GM23338 (cell line): ENCODE measurements around the gene BATF3.

ENCODE experiments used
- EZH2 ChIP-seq: fragments of 200-600 bp; sonication (generic); IDR thresholded peaks from one replicate; pipeline ENCODE4 v1.8.0; 2017; ENCODE audit warnings: antibody characterized with exemption, mild to moderate bottlenecking, low read depth; ENCODE audit not compliant: unreplicated experiment
- EZH2phosphoT487 ChIP-seq: fragments of 200-600 bp; sonication (generic); IDR thresholded peaks from one replicate; pipeline ENCODE4 v1.8.1; 2018; ENCODE audit warnings: antibody characterized with exemption; ENCODE audit not compliant: unreplicated experiment
- NANOG ChIP-seq: IDR thresholded peaks from 2 replicates; pipeline ENCODE4 v1.6.1; 2016; ENCODE audit warnings: antibody characterized with exemption, borderline replicate concordance
- POLR2AphosphoS5 ChIP-seq: IDR thresholded peaks from 2 replicates; pipeline ENCODE4 v1.6.1; 2016; ENCODE audit warnings: antibody characterized with exemption, low read depth
- ZNF331 ChIP-seq: fragments of 250-450 bp; sonication (Bioruptor Pico); IDR thresholded peaks from 2 replicates; pipeline ENCODE4 v1.5.0; 2020; ENCODE audit warnings: low read depth, mild to moderate bottlenecking, moderate library complexity
- TF ChIP-seq, protein P1 (sequence below), 2 experiments: fragments of 200-600 bp in 1 of 2; sonication (generic) in 1 of 2; conservative IDR thresholded peaks; 2 replicates each; pipeline versions ENCODE4 v1.5.1 to v1.6.1; 2016 to 2017; ENCODE audit warnings: antibody characterized with exemption in 2 of 2, low read depth in 2 of 2, mild to moderate bottlenecking in 2 of 2, moderate library complexity in 1 of 2
- TF ChIP-seq, protein P2 (sequence below): IDR thresholded peaks from 2 replicates; pipeline ENCODE4 v1.6.1; 2016; ENCODE audit warnings: antibody characterized with exemption
- TF ChIP-seq, protein P3 (sequence below): IDR thresholded peaks from one replicate; pipeline ENCODE4 v1.6.1; 2018; ENCODE audit warnings: antibody characterized with exemption; ENCODE audit not compliant: unreplicated experiment

GRCh38 chr1:212728606-212729005, 29.0 kb upstream of the BATF3 start:
- TF ChIP-seq, protein P1, sequence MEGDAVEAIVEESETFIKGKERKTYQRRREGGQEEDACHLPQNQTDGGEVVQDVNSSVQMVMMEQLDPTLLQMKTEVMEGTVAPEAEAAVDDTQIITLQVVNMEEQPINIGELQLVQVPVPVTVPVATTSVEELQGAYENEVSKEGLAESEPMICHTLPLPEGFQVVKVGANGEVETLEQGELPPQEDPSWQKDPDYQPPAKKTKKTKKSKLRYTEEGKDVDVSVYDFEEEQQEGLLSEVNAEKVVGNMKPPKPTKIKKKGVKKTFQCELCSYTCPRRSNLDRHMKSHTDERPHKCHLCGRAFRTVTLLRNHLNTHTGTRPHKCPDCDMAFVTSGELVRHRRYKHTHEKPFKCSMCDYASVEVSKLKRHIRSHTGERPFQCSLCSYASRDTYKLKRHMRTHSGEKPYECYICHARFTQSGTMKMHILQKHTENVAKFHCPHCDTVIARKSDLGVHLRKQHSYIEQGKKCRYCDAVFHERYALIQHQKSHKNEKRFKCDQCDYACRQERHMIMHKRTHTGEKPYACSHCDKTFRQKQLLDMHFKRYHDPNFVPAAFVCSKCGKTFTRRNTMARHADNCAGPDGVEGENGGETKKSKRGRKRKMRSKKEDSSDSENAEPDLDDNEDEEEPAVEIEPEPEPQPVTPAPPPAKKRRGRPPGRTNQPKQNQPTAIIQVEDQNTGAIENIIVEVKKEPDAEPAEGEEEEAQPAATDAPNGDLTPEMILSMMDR (conservative IDR thresholded peaks at IDR 0.05; ENCODE audit: low read depth in 2 of 2), result no peak
- no peak for TF ChIP-seq POLR2AphosphoS5
- TF ChIP-seq EZH2phosphoT487, result no peak
- no peak for TF ChIP-seq EZH2
- TF ChIP-seq NANOG, result no peak
- TF ChIP-seq, protein P2, sequence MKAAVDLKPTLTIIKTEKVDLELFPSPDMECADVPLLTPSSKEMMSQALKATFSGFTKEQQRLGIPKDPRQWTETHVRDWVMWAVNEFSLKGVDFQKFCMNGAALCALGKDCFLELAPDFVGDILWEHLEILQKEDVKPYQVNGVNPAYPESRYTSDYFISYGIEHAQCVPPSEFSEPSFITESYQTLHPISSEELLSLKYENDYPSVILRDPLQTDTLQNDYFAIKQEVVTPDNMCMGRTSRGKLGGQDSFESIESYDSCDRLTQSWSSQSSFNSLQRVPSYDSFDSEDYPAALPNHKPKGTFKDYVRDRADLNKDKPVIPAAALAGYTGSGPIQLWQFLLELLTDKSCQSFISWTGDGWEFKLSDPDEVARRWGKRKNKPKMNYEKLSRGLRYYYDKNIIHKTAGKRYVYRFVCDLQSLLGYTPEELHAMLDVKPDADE, result no peak
- TF ChIP-seq, protein P3, sequence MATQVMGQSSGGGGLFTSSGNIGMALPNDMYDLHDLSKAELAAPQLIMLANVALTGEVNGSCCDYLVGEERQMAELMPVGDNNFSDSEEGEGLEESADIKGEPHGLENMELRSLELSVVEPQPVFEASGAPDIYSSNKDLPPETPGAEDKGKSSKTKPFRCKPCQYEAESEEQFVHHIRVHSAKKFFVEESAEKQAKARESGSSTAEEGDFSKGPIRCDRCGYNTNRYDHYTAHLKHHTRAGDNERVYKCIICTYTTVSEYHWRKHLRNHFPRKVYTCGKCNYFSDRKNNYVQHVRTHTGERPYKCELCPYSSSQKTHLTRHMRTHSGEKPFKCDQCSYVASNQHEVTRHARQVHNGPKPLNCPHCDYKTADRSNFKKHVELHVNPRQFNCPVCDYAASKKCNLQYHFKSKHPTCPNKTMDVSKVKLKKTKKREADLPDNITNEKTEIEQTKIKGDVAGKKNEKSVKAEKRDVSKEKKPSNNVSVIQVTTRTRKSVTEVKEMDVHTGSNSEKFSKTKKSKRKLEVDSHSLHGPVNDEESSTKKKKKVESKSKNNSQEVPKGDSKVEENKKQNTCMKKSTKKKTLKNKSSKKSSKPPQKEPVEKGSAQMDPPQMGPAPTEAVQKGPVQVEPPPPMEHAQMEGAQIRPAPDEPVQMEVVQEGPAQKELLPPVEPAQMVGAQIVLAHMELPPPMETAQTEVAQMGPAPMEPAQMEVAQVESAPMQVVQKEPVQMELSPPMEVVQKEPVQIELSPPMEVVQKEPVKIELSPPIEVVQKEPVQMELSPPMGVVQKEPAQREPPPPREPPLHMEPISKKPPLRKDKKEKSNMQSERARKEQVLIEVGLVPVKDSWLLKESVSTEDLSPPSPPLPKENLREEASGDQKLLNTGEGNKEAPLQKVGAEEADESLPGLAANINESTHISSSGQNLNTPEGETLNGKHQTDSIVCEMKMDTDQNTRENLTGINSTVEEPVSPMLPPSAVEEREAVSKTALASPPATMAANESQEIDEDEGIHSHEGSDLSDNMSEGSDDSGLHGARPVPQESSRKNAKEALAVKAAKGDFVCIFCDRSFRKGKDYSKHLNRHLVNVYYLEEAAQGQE, result no peak
- TF ChIP-seq ZNF331 (CRISPR knock-in tag), result no peak
